WTC11 (cell line): ENCODE data around the gene RASSF8. TPM values are rescaled to one million over a fixed set of nuclear protein-coding genes. Genes with fewer than 3 reads are reported as not detected.

ENCODE experiments used
- ATAC-seq: fragments of 200-7000 bp; cut with Tn5 transposase; 2 replicates; pipeline ENCODE4 v1.10.0; 2021; ENCODE audit warnings: mild to moderate bottlenecking, moderate library complexity
- CTCF ChIA-PET: fragments of 300-600 bp; sonication (Branson Sonifier 250); formaldehyde crosslinking; loops from one replicate; lab custom pipeline; 2021; ENCODE audit warnings: antibody characterized with exemption; lab: Charles Lee
- POLR2A ChIA-PET: fragments of 350-600 bp; sonication (Branson Sonifier 250); formaldehyde crosslinking; loops from one replicate; lab custom pipeline; 2021; ENCODE audit warnings: antibody characterized with exemption; lab: Charles Lee
- DNase-seq: peaks from one replicate; pipeline ENCODE4 v3.0.0; 2021; ENCODE audit warnings: low spot score
- H3K27ac Mint-ChIP-seq: 2 replicates; pipeline ENCODE4 v1.8.0; 2021; ENCODE audit warnings: mixed read lengths
- H3K27me3 Mint-ChIP-seq: 2 replicates; pipeline ENCODE4 v1.8.0; 2021; ENCODE audit warnings: low read depth, mild to moderate bottlenecking, moderate library complexity, mixed read lengths
- H3K36me3 Mint-ChIP-seq: 2 replicates; pipeline ENCODE4 v1.8.0; 2021; ENCODE audit warnings: mixed read lengths
- H3K4me1 Mint-ChIP-seq: 2 replicates; pipeline ENCODE4 v1.8.0; 2022; ENCODE audit warnings: mixed read lengths
- H3K4me3 Mint-ChIP-seq: 2 replicates; pipeline ENCODE4 v1.8.0; 2021; ENCODE audit warnings: mild to moderate bottlenecking, moderate library complexity, mixed read lengths
- H3K9me3 Mint-ChIP-seq: 2 replicates; pipeline ENCODE4 v1.8.0; 2021; ENCODE audit warnings: mixed read lengths
- ARID4B ChIP-seq: sonication (generic); formaldehyde crosslinking; IDR thresholded peaks from 2 replicates; pipeline ENCODE4 v1.8.0; 2023; ENCODE audit warnings: missing genetic modification reagents, mild to moderate bottlenecking, borderline replicate concordance
- ATF2 ChIP-seq: sonication (generic); formaldehyde crosslinking; IDR thresholded peaks from 2 replicates; pipeline ENCODE4 v1.8.1; 2022; ENCODE audit warnings: low read depth, missing genetic modification reagents, borderline replicate concordance
- ELF4 ChIP-seq: sonication (generic); formaldehyde crosslinking; IDR thresholded peaks from 2 replicates; pipeline ENCODE4 v1.8.1; 2022; ENCODE audit warnings: low read depth, mild to moderate bottlenecking, moderate library complexity, missing genetic modification reagents
- ERG ChIP-seq: fragments of 250-450 bp; sonication (Bioruptor Pico); IDR thresholded peaks from 2 replicates; pipeline ENCODE4 v1.8.0; 2021; ENCODE audit warnings: mild to moderate bottlenecking
- ESRRA ChIP-seq: sonication (generic); formaldehyde crosslinking; IDR thresholded peaks from 2 replicates; pipeline ENCODE4 v1.8.1; 2022; ENCODE audit warnings: mild to moderate bottlenecking, missing genetic modification reagents, borderline replicate concordance
- FOXP1 ChIP-seq: sonication (generic); formaldehyde crosslinking; IDR thresholded peaks from 2 replicates; pipeline ENCODE4 v1.8.0; 2022; ENCODE audit warnings: missing genetic modification reagents, mild to moderate bottlenecking, moderate library complexity, borderline replicate concordance
- HMGA2 ChIP-seq: fragments of 250-450 bp; sonication (Bioruptor Pico); IDR thresholded peaks from 2 replicates; pipeline ENCODE4 v1.4.0; 2021; ENCODE audit warnings: mild to moderate bottlenecking, moderate library complexity
- NFE2L1 ChIP-seq: sonication (generic); formaldehyde crosslinking; IDR thresholded peaks from 2 replicates; pipeline ENCODE4 v1.8.1; 2023; ENCODE audit warnings: missing genetic modification reagents
- NR1H2 ChIP-seq: sonication (generic); formaldehyde crosslinking; IDR thresholded peaks from 2 replicates; pipeline ENCODE4 v1.9.0; 2021; ENCODE audit warnings: mild to moderate bottlenecking, moderate library complexity, missing genetic modification reagents
- SMAD3 ChIP-seq: sonication (generic); formaldehyde crosslinking; IDR thresholded peaks from 2 replicates; pipeline ENCODE4 v1.8.0; 2022; ENCODE audit warnings: missing genetic modification reagents, mild to moderate bottlenecking, borderline replicate concordance
- SMAD4 ChIP-seq: sonication (generic); formaldehyde crosslinking; IDR thresholded peaks from 2 replicates; pipeline ENCODE4 v1.8.0; 2022; ENCODE audit warnings: mild to moderate bottlenecking, missing genetic modification reagents
- STAT6 ChIP-seq: sonication (generic); formaldehyde crosslinking; conservative IDR thresholded peaks from 2 replicates; pipeline ENCODE4 v1.8.1; 2023; ENCODE audit warnings: mild to moderate bottlenecking, low read depth, missing genetic modification reagents, moderate library complexity
- ZNF138 ChIP-seq: sonication (generic); formaldehyde crosslinking; conservative IDR thresholded peaks from 2 replicates; pipeline ENCODE4 v1.8.1; 2022; ENCODE audit warnings: mild to moderate bottlenecking, moderate library complexity, missing genetic modification reagents
- ZNF317 ChIP-seq: sonication (generic); formaldehyde crosslinking; IDR thresholded peaks from 2 replicates; pipeline ENCODE4 v1.8.1; 2023; ENCODE audit warnings: low read depth, mild to moderate bottlenecking, moderate library complexity, missing genetic modification reagents, borderline replicate concordance
- ZNF416 ChIP-seq: fragments of 250-450 bp; sonication (Bioruptor Pico); IDR thresholded peaks from 2 replicates; pipeline ENCODE4 v1.9.0; 2021; ENCODE audit warnings: mild to moderate bottlenecking, inconsistent platforms
- total RNA-seq: library from RNA; stranded (reverse); gene quantifications from 3 replicates; pipeline ENCODE4 v1.2.3, GENCODE V29; 2021
- TF ChIP-seq, protein P1 (sequence below): fragments of 250-450 bp; sonication (Bioruptor Pico); IDR thresholded peaks from 2 replicates; pipeline ENCODE4 v1.9.0; 2021; ENCODE audit warnings: mild to moderate bottlenecking
- TF ChIP-seq, protein P2 (sequence below): fragments of 200-600 bp; IDR thresholded peaks from 2 replicates; pipeline ENCODE4 v1.8.0; 2022; ENCODE audit warnings: antibody characterized with exemption
- TF ChIP-seq, protein P3 (sequence below): sonication (generic); formaldehyde crosslinking; IDR thresholded peaks from 2 replicates; pipeline ENCODE4 v1.8.1; 2022; ENCODE audit warnings: mild to moderate bottlenecking, moderate library complexity, missing genetic modification reagents
- TF ChIP-seq, protein P4 (sequence below): sonication (generic); formaldehyde crosslinking; IDR thresholded peaks from 2 replicates; pipeline ENCODE4 v1.8.1; 2022; ENCODE audit warnings: low read depth, mild to moderate bottlenecking, moderate library complexity, missing genetic modification reagents, borderline replicate concordance

Gene RASSF8
- total RNA-seq, 1 experiment from 2014 or later = 48.6 TPM

DNA sequence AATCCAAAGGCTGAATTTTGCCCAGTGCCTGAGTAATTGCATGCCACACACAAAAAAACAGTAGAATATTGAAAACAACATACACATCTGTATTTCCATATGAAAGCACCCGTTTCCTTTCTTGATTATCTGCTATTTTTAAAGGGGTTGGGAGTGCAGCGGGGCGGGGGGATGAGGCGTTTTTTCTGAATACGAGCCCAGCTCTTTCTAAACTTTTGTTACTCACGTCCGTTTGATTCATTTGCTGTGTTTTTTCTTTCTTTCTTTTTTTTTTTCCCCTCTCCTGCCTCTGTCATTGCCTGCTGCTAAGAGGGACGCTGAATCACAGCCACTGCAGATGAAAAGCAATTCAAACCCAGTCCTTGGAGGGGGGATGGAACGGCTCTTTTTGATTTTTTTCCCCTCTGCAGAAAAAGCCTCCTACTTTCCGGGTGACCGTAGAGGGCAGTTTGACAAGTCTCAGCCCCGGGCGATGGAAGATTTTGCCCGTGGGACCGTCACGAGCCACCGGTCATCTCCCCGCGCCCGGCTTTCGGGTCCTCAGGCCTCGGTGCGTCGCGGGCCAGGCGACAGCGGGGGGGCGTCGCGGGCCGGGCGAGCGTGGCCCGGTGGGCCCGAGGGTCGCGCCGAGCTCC, 572 bp upstream of the RASSF8 start:
- ChIA-PET POLR2A (no interaction called here), CTCF (interaction anchor here (1.1 to 2.1 kb wide), 3 partner anchors 15 to 49 kb away, joined by 3 to 6 read pairs (median 5); no protein-coding TSS in a partner anchor)
- DNase-seq (no peak), ATAC-seq (peak; percentile 12)
- H3K27ac Mint-ChIP-seq = peak overlapping the region; percentile 95
- H3K27me3 Mint-ChIP-seq = peaks cover 9% of the 10 kb centered on the region
- peaks cover 5% of the 10 kb centered on the region; the same call in 1 of the 2 replicates for H3K9me3 Mint-ChIP-seq
- peak overlapping the region; percentile 81 for H3K4me3 Mint-ChIP-seq
- H3K36me3 Mint-ChIP-seq = peaks cover 13% of the 10 kb centered on the region
- H3K4me1 Mint-ChIP-seq = peaks cover 30% of the 10 kb centered on the region
- TF ChIP-seq NFE2L1 (CRISPR knock-in tag) (peak; percentile 53; the same call in 1 of the 2 replicates), ESRRA (peak; percentile 58; the same call in 1 of the 2 replicates), SMAD3 (CRISPR knock-in tag) (no peak), ZNF317 (0 out of 2 replicates have a peak, but pooled peaks have one; percentile 21), SMAD4 (CRISPR knock-in tag) (no peak), FOXP1 (CRISPR knock-in tag) (peak; percentile 86), ATF2 (CRISPR knock-in tag) (no peak), ARID4B (peak; percentile 39; the same call in 1 of the 2 replicates), ZNF416 (CRISPR knock-in tag) (no peak), ZNF138 (CRISPR knock-in tag) (no peak), ELF4 (CRISPR knock-in tag) (0 out of 2 replicates have a peak, but pooled peaks have one; percentile 39), ERG (CRISPR knock-in tag) (no peak), HMGA2 (CRISPR knock-in tag) (no peak), STAT6 (no peak), NR1H2 (CRISPR knock-in tag) (no peak)
- TF ChIP-seq, protein P1, sequence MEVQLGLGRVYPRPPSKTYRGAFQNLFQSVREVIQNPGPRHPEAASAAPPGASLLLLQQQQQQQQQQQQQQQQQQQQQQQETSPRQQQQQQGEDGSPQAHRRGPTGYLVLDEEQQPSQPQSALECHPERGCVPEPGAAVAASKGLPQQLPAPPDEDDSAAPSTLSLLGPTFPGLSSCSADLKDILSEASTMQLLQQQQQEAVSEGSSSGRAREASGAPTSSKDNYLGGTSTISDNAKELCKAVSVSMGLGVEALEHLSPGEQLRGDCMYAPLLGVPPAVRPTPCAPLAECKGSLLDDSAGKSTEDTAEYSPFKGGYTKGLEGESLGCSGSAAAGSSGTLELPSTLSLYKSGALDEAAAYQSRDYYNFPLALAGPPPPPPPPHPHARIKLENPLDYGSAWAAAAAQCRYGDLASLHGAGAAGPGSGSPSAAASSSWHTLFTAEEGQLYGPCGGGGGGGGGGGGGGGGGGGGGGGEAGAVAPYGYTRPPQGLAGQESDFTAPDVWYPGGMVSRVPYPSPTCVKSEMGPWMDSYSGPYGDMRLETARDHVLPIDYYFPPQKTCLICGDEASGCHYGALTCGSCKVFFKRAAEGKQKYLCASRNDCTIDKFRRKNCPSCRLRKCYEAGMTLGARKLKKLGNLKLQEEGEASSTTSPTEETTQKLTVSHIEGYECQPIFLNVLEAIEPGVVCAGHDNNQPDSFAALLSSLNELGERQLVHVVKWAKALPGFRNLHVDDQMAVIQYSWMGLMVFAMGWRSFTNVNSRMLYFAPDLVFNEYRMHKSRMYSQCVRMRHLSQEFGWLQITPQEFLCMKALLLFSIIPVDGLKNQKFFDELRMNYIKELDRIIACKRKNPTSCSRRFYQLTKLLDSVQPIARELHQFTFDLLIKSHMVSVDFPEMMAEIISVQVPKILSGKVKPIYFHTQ (CRISPR knock-in tag) = no peak
- TF ChIP-seq, protein P2, sequence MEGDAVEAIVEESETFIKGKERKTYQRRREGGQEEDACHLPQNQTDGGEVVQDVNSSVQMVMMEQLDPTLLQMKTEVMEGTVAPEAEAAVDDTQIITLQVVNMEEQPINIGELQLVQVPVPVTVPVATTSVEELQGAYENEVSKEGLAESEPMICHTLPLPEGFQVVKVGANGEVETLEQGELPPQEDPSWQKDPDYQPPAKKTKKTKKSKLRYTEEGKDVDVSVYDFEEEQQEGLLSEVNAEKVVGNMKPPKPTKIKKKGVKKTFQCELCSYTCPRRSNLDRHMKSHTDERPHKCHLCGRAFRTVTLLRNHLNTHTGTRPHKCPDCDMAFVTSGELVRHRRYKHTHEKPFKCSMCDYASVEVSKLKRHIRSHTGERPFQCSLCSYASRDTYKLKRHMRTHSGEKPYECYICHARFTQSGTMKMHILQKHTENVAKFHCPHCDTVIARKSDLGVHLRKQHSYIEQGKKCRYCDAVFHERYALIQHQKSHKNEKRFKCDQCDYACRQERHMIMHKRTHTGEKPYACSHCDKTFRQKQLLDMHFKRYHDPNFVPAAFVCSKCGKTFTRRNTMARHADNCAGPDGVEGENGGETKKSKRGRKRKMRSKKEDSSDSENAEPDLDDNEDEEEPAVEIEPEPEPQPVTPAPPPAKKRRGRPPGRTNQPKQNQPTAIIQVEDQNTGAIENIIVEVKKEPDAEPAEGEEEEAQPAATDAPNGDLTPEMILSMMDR = no peak
- TF ChIP-seq, protein P3, sequence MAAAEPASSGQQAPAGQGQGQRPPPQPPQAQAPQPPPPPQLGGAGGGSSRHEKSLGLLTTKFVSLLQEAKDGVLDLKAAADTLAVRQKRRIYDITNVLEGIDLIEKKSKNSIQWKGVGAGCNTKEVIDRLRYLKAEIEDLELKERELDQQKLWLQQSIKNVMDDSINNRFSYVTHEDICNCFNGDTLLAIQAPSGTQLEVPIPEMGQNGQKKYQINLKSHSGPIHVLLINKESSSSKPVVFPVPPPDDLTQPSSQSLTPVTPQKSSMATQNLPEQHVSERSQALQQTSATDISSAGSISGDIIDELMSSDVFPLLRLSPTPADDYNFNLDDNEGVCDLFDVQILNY = no peak
- TF ChIP-seq, protein P4, sequence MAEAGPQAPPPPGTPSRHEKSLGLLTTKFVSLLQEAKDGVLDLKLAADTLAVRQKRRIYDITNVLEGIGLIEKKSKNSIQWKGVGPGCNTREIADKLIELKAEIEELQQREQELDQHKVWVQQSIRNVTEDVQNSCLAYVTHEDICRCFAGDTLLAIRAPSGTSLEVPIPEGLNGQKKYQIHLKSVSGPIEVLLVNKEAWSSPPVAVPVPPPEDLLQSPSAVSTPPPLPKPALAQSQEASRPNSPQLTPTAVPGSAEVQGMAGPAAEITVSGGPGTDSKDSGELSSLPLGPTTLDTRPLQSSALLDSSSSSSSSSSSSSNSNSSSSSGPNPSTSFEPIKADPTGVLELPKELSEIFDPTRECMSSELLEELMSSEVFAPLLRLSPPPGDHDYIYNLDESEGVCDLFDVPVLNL = peak; percentile 73; the same call in 1 of the 2 replicates
